H1 (cell line): Measurements from ENCODE around the gene SPG11.

Experiments
- CREB1 ChIP-seq: IDR thresholded peaks from 2 replicates; pipeline ENCODE4 v1.6.1; 2012; ENCODE audit warnings: inconsistent platforms
- CTCF ChIP-seq, 3 experiments: IDR thresholded peaks; 1 replicate in 2 of 3; 2 replicates in 1 of 3; pipeline versions ENCODE4 v1.5.1 to v1.6.1; 2011; ENCODE audit warnings: low read length in 3 of 3, mild to moderate bottlenecking in 3 of 3, inconsistent platforms in 2 of 3, low read depth in 1 of 3, moderate library complexity in 1 of 3; ENCODE audit not compliant: insufficient read depth in 1 of 3; ENCODE audit errors: control extremely low read depth in 1 of 3
- E2F6 ChIP-seq: IDR thresholded peaks from 2 replicates; pipeline ENCODE4 v1.6.1; 2012; ENCODE audit warnings: inconsistent platforms
- EP300 ChIP-seq, 2 experiments: IDR thresholded peaks; 1 replicate in 1 of 2; 2 replicates in 1 of 2; pipeline ENCODE4 v1.6.1; 2011 to 2012; ENCODE audit warnings: low read depth in 2 of 2, low read length in 2 of 2, mild to moderate bottlenecking in 2 of 2, borderline replicate concordance in 1 of 2, inconsistent platforms in 1 of 2, moderate library complexity in 1 of 2
- HDAC2 ChIP-seq, 2 experiments: fragments of 300-600 bp in 1 of 2; sonication (generic) in 1 of 2; IDR thresholded peaks; 2 replicates each; pipeline ENCODE4 v1.6.1; 2011 to 2012; ENCODE audit warnings: low read depth in 2 of 2, low read length in 2 of 2, mild to moderate bottlenecking in 2 of 2, moderate library complexity in 2 of 2, borderline replicate concordance in 1 of 2, inconsistent platforms in 1 of 2
- MAX ChIP-seq: IDR thresholded peaks from 2 replicates; pipeline ENCODE4 v1.6.1; 2012; ENCODE audit warnings: inconsistent platforms
- POLR2A ChIP-seq, 2 experiments: IDR thresholded peaks; 1 replicate in 1 of 2; 2 replicates in 1 of 2; pipeline ENCODE4 v1.6.1; 2011; ENCODE audit warnings: low read depth in 2 of 2, low read length in 2 of 2, mild to moderate bottlenecking in 2 of 2; ENCODE audit errors: control extremely low read depth in 1 of 2
- POLR2AphosphoS5 ChIP-seq: IDR thresholded peaks from 2 replicates; pipeline ENCODE4 v1.6.1; 2011; ENCODE audit warnings: low read depth, low read length
- SIN3A ChIP-seq, 2 experiments: IDR thresholded peaks in 1 of 2; conservative IDR thresholded peaks in 1 of 2; 2 replicates each; pipeline ENCODE4 v1.6.1; 2011 to 2012; ENCODE audit warnings: low read length in 2 of 2, improper control_type of control experiment in 1 of 2, low read depth in 1 of 2, mild to moderate bottlenecking in 1 of 2
- TAF1 ChIP-seq: IDR thresholded peaks from 2 replicates; pipeline ENCODE4 v1.6.1; 2011; ENCODE audit warnings: mild to moderate bottlenecking, low read depth, low read length

GRCh38 chr15:44550256-44550655 is 113.2 kb downstream of the SPG11 start:
- no peak for TF ChIP-seq CTCF (IDR thresholded peaks at IDR 0.05; ENCODE audit: control extremely low read depth in 1 of 3, insufficient read depth in 1 of 3, low read depth in 1 of 3, low read length in 3 of 3)
- TF ChIP-seq HDAC2 (IDR thresholded peaks at IDR 0.05; ENCODE audit: borderline replicate concordance in 1 of 2, low read depth in 2 of 2, low read length in 2 of 2) = no peak
- no peak for TF ChIP-seq POLR2A (IDR thresholded peaks at IDR 0.05; ENCODE audit: control extremely low read depth in 1 of 2, low read depth in 2 of 2, low read length in 2 of 2)
- TF ChIP-seq CREB1 = no peak
- TF ChIP-seq MAX = no peak
- no peak for TF ChIP-seq EP300 (IDR thresholded peaks at IDR 0.05; ENCODE audit: borderline replicate concordance in 1 of 2, low read depth in 2 of 2, low read length in 2 of 2)
- no peak for TF ChIP-seq POLR2AphosphoS5
- TF ChIP-seq E2F6 = no peak
- no peak for TF ChIP-seq SIN3A (conservative IDR thresholded peaks at IDR 0.05 in 1 of 2, IDR thresholded peaks at IDR 0.05 in 1 of 2; ENCODE audit: low read depth in 1 of 2, low read length in 2 of 2)
- no peak for TF ChIP-seq TAF1
